LNCAP (cell line): ENCODE results near the gene CDRT4.

Experiments
- CTCF ChIP-seq: fragments of 450-650 bp; IDR thresholded peaks from 2 replicates; pipeline ENCODE4 v1.5.1; 2017; ENCODE audit warnings: mild to moderate bottlenecking

The CDRT4 gene

GRCh38 chr17:15465045-15465701 is 2.2 kb downstream of the CDRT4 start:
- no peak for TF ChIP-seq CTCF

- TF ChIP-seq CTCF = no peak
These were observed 3.0 kb downstream of the CDRT4 start for GRCh38 chr17:15464231-15464985.

- TF ChIP-seq CTCF = no peak
These were observed 4.2 kb downstream of the CDRT4 start for GRCh38 chr17:15462976-15463772.

GRCh38 chr17:15457723-15458094 is 9.7 kb downstream of the CDRT4 start:
- no peak for TF ChIP-seq CTCF

GRCh38 chr17:15456972-15457722 is 10.3 kb downstream of the CDRT4 start:
- TF ChIP-seq CTCF = no peak

GRCh38 chr17:15456496-15456895 is 10.9 kb downstream of the CDRT4 start:
- TF ChIP-seq CTCF = no peak

GRCh38 chr17:15454346-15454745 is 13.1 kb downstream of the CDRT4 start:
- TF ChIP-seq CTCF = no peak
